G401.6 (cell line): ENCODE results near the gene GPR180.
A peak's percentile ranks its signal among the peaks of the same experiment; 100 is the strongest.

Experiments
- FAIRE-seq: peaks from 2 replicates; lab custom pipeline; 2012; peaks lifted over from hg19 to GRCh38; lab: Jason Lieb, UNC

GPR180 gene

DNA sequence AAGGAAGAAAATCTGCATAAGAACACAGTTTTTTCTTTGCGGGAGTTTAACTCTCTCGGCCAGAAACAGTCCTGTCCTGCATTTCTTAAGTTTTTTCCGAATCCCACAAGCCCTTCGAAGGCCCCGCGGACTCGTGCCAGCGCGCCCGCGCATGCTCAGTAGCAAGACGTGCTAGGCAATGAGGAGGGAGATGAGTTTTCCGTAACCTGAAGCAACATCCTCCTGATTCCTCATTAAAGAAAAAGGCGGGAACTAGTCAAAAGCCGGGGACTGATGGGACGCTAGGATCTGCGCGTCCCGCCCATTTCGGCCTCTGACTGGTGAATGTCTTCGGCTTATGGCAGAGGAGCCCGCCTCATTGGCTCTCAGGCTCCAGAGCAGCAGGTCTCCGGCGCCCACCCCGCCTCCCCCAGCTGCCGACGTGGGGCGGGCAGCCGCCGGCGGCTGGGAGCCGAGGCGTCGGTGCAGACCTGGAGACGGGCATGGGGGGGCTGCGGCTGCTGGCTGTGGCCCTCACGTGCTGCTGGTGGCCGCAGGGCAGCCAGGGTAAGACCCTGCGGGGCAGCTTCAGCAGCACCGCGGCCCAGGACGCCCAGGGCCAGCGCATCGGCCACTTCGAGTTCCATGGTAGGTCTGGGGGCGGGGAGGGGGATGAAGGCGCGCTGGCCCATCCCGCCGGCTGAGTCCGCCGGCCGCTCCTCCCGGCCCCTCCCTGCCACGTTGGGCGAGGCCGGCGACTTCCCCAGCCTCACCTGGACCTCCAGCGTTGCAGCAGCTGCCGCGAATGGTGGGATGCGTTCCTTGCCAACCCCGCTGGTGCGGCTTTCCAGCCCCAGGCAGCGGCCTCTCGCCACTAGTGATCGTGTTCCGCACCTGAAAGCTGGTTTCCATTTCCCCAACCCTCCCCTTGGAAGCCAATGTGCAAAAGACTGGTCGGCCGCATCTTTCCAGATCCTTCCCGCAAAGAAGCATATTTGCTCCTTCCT is at the start of gene GPR180:
GPR180 (plus strand) TSS at position 412 of the 986 bp plus-strand sequence; CDS start at position 483, 71 bp downstream.
- FAIRE-seq, result peak; percentile 99

DNA sequence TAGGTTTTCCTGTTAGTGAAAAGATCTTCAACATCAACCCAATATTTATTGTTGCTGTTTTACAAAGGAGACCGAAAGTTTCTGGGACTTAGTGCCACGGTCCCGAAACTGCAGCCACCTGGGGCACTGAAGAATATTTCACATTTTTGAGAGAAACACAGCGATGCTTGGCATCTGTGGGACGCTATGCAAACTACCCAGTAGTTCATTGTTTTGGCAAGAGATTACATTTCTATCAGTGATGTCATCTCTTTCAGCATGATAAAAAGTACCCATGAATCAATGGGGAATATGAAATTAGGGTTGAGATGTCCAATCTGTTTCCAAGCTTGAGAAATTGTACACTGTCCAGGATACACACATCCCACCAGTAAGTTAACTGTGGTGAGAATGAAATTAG is 49.6 kb upstream of the GPR180 start:
- no peak for FAIRE-seq

DNA sequence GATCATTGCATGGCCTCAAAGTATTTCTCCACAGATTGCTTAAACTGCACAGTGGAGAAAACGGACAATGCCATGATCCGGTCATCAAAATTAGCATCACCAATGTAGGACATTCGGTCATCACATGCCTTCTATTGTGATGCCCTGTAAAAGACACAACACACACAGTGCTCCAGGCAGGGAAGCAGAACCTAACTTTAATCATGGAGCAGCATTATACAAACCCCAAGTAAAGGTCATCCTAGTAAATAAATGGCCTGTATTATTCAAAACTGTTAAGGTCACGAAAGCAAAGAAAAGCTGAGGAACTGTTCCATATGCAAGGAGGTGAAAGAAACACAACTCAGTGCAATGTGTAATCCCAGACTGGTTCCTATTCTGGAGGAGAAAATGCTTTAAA is 47.9 kb upstream of the GPR180 start:
- no peak for FAIRE-seq

GRCh38 chr13:94556041-94556440 is 45.6 kb upstream of the GPR180 start:
- no peak for FAIRE-seq

GRCh38 chr13:94556621-94557020 is 45.0 kb upstream of the GPR180 start:
- no peak for FAIRE-seq

DNA sequence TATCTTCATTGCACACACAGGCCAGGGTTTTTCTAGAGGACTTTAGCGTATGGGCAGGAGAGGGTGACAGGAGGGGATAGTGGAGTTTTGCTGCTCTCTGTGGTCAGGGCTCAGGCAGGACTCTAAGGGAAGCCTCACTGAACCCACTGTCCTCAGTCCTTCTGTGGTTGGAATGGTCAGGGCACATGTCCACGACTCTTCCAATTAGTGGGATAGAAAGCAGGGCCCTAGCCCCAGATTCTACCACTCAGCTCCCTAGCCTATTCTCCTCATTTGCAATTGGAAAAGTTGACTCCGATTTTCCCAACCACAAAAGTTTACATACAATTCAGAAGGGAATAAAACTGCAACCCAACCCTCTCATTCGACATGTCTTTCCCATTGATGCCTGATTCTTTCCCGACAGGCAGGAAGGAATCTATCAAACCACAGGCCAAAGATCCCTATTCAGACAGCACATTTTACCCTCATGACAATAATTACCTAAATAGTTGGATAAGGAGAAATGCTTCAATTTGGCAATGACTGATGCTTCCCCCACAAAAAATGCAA is 43.9 kb upstream of the GPR180 start:
- no peak for FAIRE-seq

- FAIRE-seq, result no peak
These were observed 42.9 kb upstream of the GPR180 start for GRCh38 chr13:94558716-94559115.

DNA sequence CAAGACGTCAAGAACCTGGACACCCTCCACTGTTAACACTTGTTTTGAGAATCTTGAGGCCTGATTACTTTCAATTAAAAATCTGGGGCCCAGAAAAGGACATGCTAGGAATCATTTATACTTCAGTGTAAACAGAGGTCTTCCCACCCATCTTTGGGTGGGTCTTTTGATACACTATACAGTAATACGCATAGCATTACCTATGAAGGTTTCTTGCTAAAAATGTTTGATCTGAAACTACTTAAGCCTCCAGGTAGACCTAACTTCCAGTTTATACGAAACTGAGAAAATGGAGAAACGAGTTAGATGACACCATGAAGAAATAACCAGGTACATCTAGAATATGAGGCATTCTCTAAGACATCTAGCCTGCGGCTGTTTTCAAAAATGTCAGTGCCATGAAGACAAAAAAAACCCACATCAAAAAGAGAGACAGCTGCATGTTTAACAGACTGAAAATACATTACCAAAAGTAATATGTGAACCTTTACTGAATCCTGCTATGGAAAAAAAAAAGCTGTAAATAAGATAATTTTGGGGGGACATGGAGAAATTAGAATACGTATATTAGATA is 42.3 kb upstream of the GPR180 start:
- no peak for FAIRE-seq

DNA sequence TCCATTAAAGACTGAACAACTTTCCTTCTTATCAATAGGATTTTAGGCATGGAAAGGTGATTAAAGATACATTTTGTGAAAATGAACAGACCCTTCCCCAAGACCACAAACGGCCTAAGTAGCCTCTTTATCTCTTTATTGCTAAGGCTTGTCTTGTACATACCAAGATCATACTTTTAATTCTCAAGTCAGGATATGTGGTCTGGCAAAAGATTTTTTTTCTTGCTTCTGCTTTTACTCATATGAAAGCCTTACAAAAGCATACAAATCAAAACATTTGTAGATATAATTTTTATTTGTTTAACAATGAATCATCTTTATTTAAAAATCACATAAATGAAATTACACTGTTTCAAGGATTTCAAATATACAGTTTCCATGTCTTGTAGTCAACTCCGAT is 41.5 kb upstream of the GPR180 start:
- FAIRE-seq, result peak; percentile 27

- no peak for FAIRE-seq
These were observed 40.5 kb upstream of the GPR180 start for GRCh38 chr13:94561126-94561525.

- no peak for FAIRE-seq
These were observed 34.1 kb upstream of the GPR180 start for GRCh38 chr13:94567581-94567980.

DNA sequence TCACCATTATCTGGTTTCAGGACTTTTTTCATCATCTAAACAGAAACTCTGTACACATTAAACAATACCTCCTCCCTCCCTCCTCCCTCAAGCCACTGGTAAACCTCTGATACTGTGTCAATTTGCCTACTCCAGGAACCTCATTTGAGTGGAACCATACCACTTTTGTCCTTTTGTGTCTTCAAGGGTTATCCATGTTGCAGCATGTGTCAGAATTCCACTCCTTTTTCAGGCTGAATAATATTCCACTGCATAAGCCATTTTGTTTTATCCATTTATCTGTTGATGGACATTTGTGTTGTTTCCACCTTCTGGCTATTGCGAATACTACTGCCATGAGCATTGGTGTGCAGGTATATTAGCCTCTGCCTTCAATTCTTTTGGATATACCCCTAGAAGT is 33.2 kb upstream of the GPR180 start:
- no peak for FAIRE-seq

- no peak for FAIRE-seq
These were observed 32.0 kb upstream of the GPR180 start for GRCh38 chr13:94569615-94570014.

DNA sequence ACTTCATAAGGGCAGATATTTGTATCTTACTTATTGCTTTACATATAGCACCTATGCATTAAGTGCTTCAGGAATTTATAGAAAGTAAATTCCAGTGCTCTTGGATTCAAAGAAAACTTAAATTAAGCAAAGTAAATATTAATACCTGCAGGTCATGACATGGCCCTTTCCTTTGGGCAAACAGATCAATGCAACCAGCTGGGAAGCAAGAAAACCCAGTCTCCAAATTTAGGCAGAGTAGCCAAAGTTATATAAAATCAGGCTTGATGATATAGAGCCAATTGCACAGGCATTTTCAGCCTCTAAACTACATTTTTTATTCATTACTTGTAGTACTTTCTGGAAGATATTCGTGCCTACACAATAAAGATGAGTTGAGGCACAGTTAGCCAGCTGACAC is 22.6 kb upstream of the GPR180 start:
- FAIRE-seq, result no peak

GRCh38 chr13:94583926-94584325 is 17.7 kb upstream of the GPR180 start:
- FAIRE-seq, result no peak

DNA sequence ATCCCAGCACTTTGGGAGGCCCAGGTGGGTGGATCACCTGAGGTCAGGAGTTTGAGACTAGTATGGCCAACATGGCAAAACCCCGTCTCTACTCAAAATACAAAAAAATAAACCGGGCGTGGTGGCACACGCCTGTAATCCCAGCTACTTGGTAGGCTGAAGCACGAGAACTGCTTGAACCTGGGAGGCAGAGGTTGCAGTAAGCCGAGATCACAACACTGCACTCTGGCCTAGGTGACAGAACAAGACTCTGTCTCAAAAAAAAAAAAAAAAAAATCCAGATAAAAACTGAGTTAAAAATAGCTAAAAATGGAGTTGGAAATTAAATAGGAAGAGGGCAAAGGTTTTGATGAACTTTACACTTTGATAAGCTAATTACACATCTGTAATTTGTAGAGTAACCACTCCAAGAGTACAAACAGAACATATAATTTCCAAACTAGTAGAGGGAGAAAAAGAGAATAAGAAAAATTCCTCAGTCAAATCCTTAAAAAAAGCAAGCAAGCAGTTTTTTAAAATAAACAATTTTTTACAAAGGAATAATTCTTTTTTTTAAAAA is 16.0 kb upstream of the GPR180 start:
- no peak for FAIRE-seq

DNA sequence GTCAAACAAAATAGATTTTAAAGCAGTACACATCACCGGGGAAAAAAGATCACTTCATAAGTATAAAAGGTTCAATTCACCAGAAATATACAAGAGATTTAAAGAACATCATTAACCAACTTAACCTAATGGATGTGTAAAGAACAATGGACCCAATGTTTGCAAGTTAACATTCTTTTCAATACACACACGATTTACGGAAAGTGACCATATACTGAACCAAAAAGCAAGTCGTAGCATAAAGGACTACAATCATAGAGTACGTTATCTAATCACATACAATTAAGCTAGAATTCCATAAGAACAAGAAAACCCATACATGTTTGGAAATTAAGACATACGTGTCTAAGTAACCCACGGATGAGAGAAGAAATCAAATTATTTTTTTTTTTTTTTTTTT is 15.3 kb upstream of the GPR180 start:
- FAIRE-seq, result no peak

- FAIRE-seq, result no peak
These were observed 13.1 kb upstream of the GPR180 start for GRCh38 chr13:94588541-94588940.

DNA sequence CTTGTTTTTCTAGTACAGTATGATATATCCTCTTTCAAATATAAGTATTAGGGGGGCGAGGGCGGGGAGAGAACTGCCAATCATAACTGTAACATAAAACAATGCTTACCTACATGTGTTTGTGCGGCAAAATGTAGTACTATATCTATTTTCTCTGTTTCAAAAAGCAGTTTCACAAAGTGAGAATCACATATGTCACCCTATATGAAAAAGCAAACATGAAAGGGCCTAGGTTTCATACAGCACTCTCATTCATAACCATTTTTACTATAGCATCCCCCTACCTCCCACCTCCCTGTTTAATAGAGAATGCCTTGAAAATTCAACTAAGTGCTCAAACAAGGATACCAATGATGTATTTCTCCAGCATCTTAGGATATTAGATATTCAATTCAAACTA is 10.9 kb upstream of the GPR180 start:
- no peak for FAIRE-seq

DNA sequence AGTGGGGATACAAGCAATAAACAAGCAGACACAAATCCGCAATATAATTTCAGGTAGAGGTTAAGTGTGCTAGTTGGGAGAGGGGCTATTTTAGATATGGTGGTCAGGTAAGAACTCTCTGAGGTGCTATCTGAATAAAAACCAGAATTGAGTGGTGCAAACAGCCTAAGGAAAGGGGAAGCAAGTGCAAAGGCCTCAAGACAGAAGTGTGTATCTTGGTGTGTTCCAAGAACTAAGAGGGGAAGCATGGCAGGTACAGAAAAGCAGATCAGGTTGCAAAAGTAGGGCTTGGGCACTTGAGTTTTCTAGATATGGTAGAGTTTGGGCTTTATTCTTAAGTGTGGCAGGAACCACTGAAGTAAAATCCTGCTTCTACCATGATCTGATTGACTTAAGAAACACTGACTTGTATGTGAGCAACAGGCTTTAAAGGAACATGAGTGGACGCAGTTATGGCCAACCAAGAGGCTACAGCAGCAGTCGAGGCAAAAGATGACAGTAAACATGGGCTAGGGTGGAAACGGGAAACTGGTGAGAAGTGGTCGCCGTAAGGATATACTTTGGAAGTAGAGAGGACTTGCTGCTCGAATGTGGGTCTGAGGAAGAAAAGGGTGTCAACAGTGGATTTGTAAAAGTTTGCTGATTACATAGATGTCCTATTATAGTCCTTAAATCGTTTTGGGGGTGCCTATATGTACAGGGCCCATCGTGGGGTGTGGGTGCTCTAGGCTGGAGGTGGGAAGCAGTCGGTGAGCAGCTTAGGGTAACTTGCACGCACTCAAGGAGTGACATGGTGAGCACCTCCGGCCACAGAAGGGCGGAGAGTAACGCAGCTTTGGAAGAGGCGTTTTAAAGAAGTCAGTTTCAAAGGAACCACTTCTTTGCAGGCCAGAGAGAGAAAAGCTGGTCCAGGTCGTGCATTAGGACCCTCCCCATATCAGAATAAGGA is 6.4 kb upstream of the GPR180 start:
- no peak for FAIRE-seq

GRCh38 chr13:94595950-94596574 is 5.6 kb upstream of the GPR180 start, which contains the start of gene TGDS:
TGDS (minus strand) TSS chr13:94596152; CDS start chr13:94596136, 16 bp downstream.
- peak; percentile 92 for FAIRE-seq
